ENCODE measurements around the gene KIAA0930. TPM values are rescaled to one million over a fixed set of nuclear protein-coding genes. Genes with fewer than 3 reads are reported as not detected.

The KIAA0930 gene
- polyA plus RNA-seq, 1 donor from 2014 or later = 129 TPM

DNA sequence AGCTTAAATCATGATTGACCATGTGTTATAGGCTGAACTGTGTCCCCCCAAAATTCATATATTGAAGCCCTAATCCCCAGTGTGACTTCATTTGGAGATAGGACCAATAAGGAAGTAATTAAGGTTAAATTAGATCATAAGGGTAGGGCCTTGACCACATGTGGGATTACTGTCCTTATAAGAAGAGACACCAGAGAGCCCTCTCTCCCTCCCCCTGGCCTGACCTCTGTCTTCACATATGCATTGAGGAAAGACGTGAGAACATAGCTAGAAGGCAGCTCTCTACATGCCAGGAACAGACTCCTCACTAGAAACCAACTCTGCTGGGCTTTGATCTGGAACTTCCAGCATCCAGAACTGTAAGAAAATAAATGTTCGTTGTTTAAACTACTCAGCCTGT lies 90.6 kb downstream of the KIAA0930 start:
- no peak overlapping the region for H3K9ac ChIP-seq (ENCODE audit: low read length)
- no peaks in the 10 kb centered on the region for H4K20me1 ChIP-seq (ENCODE audit: insufficient read depth)
- TF ChIP-seq MXI1 (conservative IDR thresholded peaks at IDR 0.05; ENCODE audit: poor library complexity, severe bottlenecking) = no peak
- no peak for TF ChIP-seq EP300 (conservative IDR thresholded peaks at IDR 0.05; ENCODE audit: poor library complexity, severe bottlenecking)
- no peak overlapping the region for H3K27ac ChIP-seq (ENCODE audit: low read length)
- H3K27me3 ChIP-seq (ENCODE audit: insufficient read depth, low read depth, low read length) = no peaks in the 10 kb centered on the region
- no peaks in the 10 kb centered on the region for H3K79me2 ChIP-seq (replicated peaks; ENCODE audit: insufficient read depth, low read length)
- no peaks in the 10 kb centered on the region for H3F3A ChIP-seq (ENCODE audit: insufficient read depth, low read length, poor library complexity, severe bottlenecking)
- no peaks in the 10 kb centered on the region for H3K9me2 ChIP-seq (ENCODE audit: insufficient read depth, low read length)
- no peak overlapping the region for H2AFZ ChIP-seq (ENCODE audit: low read depth, low read length)
- no peaks in the 10 kb centered on the region for H3K36me3 ChIP-seq (ENCODE audit: insufficient read depth, low read length)
- H3K9me3 ChIP-seq (ENCODE audit: low read length) = no peaks in the 10 kb centered on the region
- H3K4me3 ChIP-seq (ENCODE audit: low read length) = no peak overlapping the region
- no peak overlapping the region for H3K4me2 ChIP-seq (ENCODE audit: low read length)

DNA sequence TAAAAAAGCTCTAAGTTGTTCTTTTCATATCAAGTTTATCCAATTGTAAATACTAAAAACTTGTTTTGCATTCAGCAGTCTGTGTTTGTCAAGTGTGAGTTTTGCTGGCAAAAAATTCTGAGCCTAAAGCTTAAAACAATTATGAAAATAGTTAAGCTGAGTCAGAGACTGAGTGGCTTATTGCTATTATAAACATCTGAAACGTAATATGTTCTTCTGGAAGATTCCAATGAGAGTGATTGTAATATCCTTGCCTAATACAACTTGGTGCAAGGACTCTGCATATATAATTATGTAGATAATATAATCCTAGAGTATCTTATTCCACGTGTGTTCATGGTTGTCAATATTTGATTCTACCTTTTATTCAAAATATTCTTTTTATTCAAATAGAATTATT lies 91.0 kb downstream of the KIAA0930 start:
- H3F3A ChIP-seq (ENCODE audit: insufficient read depth, low read length, poor library complexity, severe bottlenecking) = no peaks in the 10 kb centered on the region
- no peaks in the 10 kb centered on the region for H3K36me3 ChIP-seq (ENCODE audit: insufficient read depth, low read length)
- no peaks in the 10 kb centered on the region for H3K79me2 ChIP-seq (replicated peaks; ENCODE audit: insufficient read depth, low read length)
- H2AFZ ChIP-seq (ENCODE audit: low read depth, low read length) = no peak overlapping the region
- H4K20me1 ChIP-seq (ENCODE audit: insufficient read depth) = no peaks in the 10 kb centered on the region
- H3K27me3 ChIP-seq (ENCODE audit: insufficient read depth, low read depth, low read length) = no peaks in the 10 kb centered on the region
- no peaks in the 10 kb centered on the region for H3K9me2 ChIP-seq (ENCODE audit: insufficient read depth, low read length)
- H3K4me3 ChIP-seq (ENCODE audit: low read length) = no peak overlapping the region
- TF ChIP-seq TAF1 (IDR thresholded peaks at IDR 0.05; ENCODE audit: low read depth) = no peak
- no peak for TF ChIP-seq SMC3 (conservative IDR thresholded peaks at IDR 0.05; ENCODE audit: poor library complexity)
- H3K4me2 ChIP-seq (ENCODE audit: low read length) = no peak overlapping the region
- no peaks in the 10 kb centered on the region for H3K9me3 ChIP-seq (ENCODE audit: low read length)
- no peak overlapping the region for H3K9ac ChIP-seq (ENCODE audit: low read length)
- H3K27ac ChIP-seq (ENCODE audit: low read length) = no peak overlapping the region

DNA sequence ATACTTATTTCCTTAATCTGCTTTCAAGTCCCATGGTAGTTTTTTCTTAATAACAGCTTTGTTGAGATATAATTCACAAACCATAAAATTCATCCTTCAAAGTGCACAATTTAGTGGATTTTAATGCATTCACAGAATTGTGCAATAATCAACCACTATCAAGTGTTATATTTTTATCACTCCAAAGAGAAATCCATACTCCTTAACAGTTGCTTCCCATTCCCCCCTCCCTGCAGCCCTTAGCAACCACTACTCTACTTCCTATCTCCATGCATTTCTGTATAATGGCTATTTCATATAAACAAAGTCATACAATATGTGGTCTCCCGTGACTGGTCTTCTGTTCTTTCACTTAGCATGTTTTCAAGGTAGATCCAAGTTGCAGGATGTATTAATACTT lies 95.8 kb downstream of the KIAA0930 start:
- H3K36me3 ChIP-seq (ENCODE audit: insufficient read depth, low read length) = no peaks in the 10 kb centered on the region
- no peaks in the 10 kb centered on the region for H4K20me1 ChIP-seq (ENCODE audit: insufficient read depth)
- H3K27me3 ChIP-seq (ENCODE audit: insufficient read depth, low read depth, low read length) = no peaks in the 10 kb centered on the region
- H2AFZ ChIP-seq (ENCODE audit: low read depth, low read length) = no peak overlapping the region
- no peak overlapping the region for H3K4me2 ChIP-seq (ENCODE audit: low read length)
- no peak overlapping the region for H3K27ac ChIP-seq (ENCODE audit: low read length)
- no peaks in the 10 kb centered on the region for H3K79me2 ChIP-seq (replicated peaks; ENCODE audit: insufficient read depth, low read length)
- H3K9me2 ChIP-seq (ENCODE audit: insufficient read depth, low read length) = no peaks in the 10 kb centered on the region
- no peaks in the 10 kb centered on the region for H3F3A ChIP-seq (ENCODE audit: insufficient read depth, low read length, poor library complexity, severe bottlenecking)
- H3K9me3 ChIP-seq (ENCODE audit: low read length) = no peaks in the 10 kb centered on the region
- H3K4me3 ChIP-seq (ENCODE audit: low read length) = no peak overlapping the region
- H3K9ac ChIP-seq (ENCODE audit: low read length) = no peak overlapping the region
- TF ChIP-seq EZH2 (IDR thresholded peaks at IDR 0.05; ENCODE audit: borderline replicate concordance, insufficient read depth, low read length, poor library complexity, severe bottlenecking) (no peak), POLR2AphosphoS5 (IDR thresholded peaks at IDR 0.05) (no peak), MXI1 (conservative IDR thresholded peaks at IDR 0.05; ENCODE audit: poor library complexity, severe bottlenecking) (no peak), EP300 (conservative IDR thresholded peaks at IDR 0.05; ENCODE audit: poor library complexity, severe bottlenecking) (no peak), SMC3 (conservative IDR thresholded peaks at IDR 0.05; ENCODE audit: poor library complexity) (no peak), RAD21 (conservative IDR thresholded peaks at IDR 0.05) (no peak), TAF1 (IDR thresholded peaks at IDR 0.05; ENCODE audit: low read depth) (no peak)
- TF ChIP-seq, protein P1, sequence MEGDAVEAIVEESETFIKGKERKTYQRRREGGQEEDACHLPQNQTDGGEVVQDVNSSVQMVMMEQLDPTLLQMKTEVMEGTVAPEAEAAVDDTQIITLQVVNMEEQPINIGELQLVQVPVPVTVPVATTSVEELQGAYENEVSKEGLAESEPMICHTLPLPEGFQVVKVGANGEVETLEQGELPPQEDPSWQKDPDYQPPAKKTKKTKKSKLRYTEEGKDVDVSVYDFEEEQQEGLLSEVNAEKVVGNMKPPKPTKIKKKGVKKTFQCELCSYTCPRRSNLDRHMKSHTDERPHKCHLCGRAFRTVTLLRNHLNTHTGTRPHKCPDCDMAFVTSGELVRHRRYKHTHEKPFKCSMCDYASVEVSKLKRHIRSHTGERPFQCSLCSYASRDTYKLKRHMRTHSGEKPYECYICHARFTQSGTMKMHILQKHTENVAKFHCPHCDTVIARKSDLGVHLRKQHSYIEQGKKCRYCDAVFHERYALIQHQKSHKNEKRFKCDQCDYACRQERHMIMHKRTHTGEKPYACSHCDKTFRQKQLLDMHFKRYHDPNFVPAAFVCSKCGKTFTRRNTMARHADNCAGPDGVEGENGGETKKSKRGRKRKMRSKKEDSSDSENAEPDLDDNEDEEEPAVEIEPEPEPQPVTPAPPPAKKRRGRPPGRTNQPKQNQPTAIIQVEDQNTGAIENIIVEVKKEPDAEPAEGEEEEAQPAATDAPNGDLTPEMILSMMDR (IDR thresholded peaks at IDR 0.05; ENCODE audit: poor library complexity, severe bottlenecking) = no peak
- TF ChIP-seq, protein P2, sequence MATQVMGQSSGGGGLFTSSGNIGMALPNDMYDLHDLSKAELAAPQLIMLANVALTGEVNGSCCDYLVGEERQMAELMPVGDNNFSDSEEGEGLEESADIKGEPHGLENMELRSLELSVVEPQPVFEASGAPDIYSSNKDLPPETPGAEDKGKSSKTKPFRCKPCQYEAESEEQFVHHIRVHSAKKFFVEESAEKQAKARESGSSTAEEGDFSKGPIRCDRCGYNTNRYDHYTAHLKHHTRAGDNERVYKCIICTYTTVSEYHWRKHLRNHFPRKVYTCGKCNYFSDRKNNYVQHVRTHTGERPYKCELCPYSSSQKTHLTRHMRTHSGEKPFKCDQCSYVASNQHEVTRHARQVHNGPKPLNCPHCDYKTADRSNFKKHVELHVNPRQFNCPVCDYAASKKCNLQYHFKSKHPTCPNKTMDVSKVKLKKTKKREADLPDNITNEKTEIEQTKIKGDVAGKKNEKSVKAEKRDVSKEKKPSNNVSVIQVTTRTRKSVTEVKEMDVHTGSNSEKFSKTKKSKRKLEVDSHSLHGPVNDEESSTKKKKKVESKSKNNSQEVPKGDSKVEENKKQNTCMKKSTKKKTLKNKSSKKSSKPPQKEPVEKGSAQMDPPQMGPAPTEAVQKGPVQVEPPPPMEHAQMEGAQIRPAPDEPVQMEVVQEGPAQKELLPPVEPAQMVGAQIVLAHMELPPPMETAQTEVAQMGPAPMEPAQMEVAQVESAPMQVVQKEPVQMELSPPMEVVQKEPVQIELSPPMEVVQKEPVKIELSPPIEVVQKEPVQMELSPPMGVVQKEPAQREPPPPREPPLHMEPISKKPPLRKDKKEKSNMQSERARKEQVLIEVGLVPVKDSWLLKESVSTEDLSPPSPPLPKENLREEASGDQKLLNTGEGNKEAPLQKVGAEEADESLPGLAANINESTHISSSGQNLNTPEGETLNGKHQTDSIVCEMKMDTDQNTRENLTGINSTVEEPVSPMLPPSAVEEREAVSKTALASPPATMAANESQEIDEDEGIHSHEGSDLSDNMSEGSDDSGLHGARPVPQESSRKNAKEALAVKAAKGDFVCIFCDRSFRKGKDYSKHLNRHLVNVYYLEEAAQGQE (IDR thresholded peaks at IDR 0.05; ENCODE audit: borderline replicate concordance) = no peak

Measured in neural cell (in vitro differentiated cells).